ENCODE results near the gene TPST1.

Gene TPST1

DNA sequence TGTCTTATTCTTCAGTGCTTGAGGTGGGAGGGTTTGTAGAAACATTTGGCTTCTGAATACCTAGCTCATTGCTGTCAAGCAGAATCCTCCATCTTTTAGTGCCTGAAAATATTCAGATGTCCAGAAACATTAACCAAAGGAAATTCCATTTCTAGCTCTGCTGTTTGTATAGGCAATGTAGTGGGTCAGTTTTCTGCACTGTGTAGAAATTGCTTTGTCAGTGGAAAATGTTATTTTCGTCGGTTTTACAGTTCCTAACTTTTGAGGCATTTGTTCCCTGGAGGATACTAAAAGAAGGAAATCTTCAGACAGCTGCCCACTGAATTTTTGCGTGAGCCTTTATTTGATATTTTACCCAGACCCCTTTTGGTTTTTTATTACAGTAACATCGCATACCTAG is 143.4 kb downstream of the TPST1 start:
- Histone ChIP-seq H3K9ac (ENCODE audit: low read length) (no peak overlapping the region), H3K4me3 (ENCODE audit: low read length) (no peak overlapping the region), H3K27ac (ENCODE audit: low read length) (no peak overlapping the region), H3K79me2 (ENCODE audit: low read length) (no peaks in the 10 kb centered on the region), H3K9me3 (ENCODE audit: insufficient read depth, low read length) (no peaks in the 10 kb centered on the region), H3K4me1 (ENCODE audit: low read length) (no peaks in the 10 kb centered on the region), H3K27me3 (ENCODE audit: low read depth, low read length) (no peaks in the 10 kb centered on the region), H2AFZ (ENCODE audit: low read depth, low read length) (no peak overlapping the region), H3K36me3 (replicated peaks; ENCODE audit: low read depth, low read length) (no peaks in the 10 kb centered on the region), H4K20me1 (ENCODE audit: insufficient read depth, low read length) (no peaks in the 10 kb centered on the region), H3K4me2 (ENCODE audit: low read length) (no peak overlapping the region)
- TF ChIP-seq CTCF (IDR thresholded peaks at IDR 0.05; ENCODE audit: low read depth, low read length) (no peak), EZH2phosphoT487 (IDR thresholded peaks at IDR 0.05; ENCODE audit: low read depth) (no peak)

GRCh38 chr7:66348959-66349358 is 143.8 kb downstream of the TPST1 start:
- no peak overlapping the region for H3K27ac ChIP-seq (ENCODE audit: low read length)
- no peaks in the 10 kb centered on the region for H4K20me1 ChIP-seq (ENCODE audit: insufficient read depth, low read length)
- H3K9me3 ChIP-seq (ENCODE audit: insufficient read depth, low read length) = no peaks in the 10 kb centered on the region
- no peak for TF ChIP-seq CTCF (IDR thresholded peaks at IDR 0.05; ENCODE audit: low read depth, low read length)
- TF ChIP-seq EZH2phosphoT487 (IDR thresholded peaks at IDR 0.05; ENCODE audit: low read depth) = no peak
- no peak overlapping the region for H2AFZ ChIP-seq (ENCODE audit: low read depth, low read length)
- no peaks in the 10 kb centered on the region for H3K36me3 ChIP-seq (replicated peaks; ENCODE audit: low read depth, low read length)
- H3K4me3 ChIP-seq (ENCODE audit: low read length) = no peak overlapping the region
- H3K9ac ChIP-seq (ENCODE audit: low read length) = no peak overlapping the region
- H3K4me1 ChIP-seq (ENCODE audit: low read length) = no peaks in the 10 kb centered on the region
- H3K79me2 ChIP-seq (ENCODE audit: low read length) = no peaks in the 10 kb centered on the region
- H3K4me2 ChIP-seq (ENCODE audit: low read length) = no peak overlapping the region
- H3K27me3 ChIP-seq (ENCODE audit: low read depth, low read length) = no peaks in the 10 kb centered on the region

DNA sequence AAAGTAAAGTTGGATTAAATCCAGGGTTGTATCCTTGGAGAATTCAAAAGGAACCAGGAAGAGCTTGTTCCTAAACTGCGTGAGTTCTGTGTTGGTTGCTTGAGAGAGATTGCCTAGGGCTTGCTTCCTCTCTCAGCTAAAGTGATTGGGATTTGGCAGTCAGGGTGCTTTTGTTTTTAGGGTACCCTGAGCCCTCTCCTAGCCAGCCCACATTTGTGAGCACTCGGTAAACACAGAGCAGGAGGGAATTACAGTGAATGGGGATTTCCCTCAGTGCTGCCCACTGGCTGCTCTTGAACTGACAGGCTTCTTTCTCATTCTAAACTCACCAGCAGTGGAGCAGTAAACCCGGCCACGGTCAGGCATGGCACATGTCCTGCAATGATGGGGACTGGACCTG is 146.9 kb downstream of the TPST1 start:
- no peak overlapping the region for H2AFZ ChIP-seq (ENCODE audit: low read depth, low read length)
- no peak overlapping the region for H3K27ac ChIP-seq (ENCODE audit: low read length)
- no peaks in the 10 kb centered on the region for H3K79me2 ChIP-seq (ENCODE audit: low read length)
- H3K36me3 ChIP-seq (replicated peaks; ENCODE audit: low read depth, low read length) = no peaks in the 10 kb centered on the region
- TF ChIP-seq CTCF (IDR thresholded peaks at IDR 0.05; ENCODE audit: low read depth, low read length) (no peak), EZH2phosphoT487 (IDR thresholded peaks at IDR 0.05; ENCODE audit: low read depth) (no peak)
- peak overlapping the region; percentile 29; the same call in 1 of the 2 replicates for H3K4me2 ChIP-seq (ENCODE audit: low read length)
- H3K9me3 ChIP-seq (ENCODE audit: insufficient read depth, low read length) = no peaks in the 10 kb centered on the region
- no peak overlapping the region for H3K4me3 ChIP-seq (ENCODE audit: low read length)
- H4K20me1 ChIP-seq (ENCODE audit: insufficient read depth, low read length) = no peaks in the 10 kb centered on the region
- no peak overlapping the region for H3K9ac ChIP-seq (ENCODE audit: low read length)
- no peaks in the 10 kb centered on the region for H3K4me1 ChIP-seq (ENCODE audit: low read length)
- no peaks in the 10 kb centered on the region for H3K27me3 ChIP-seq (ENCODE audit: low read depth, low read length)

DNA sequence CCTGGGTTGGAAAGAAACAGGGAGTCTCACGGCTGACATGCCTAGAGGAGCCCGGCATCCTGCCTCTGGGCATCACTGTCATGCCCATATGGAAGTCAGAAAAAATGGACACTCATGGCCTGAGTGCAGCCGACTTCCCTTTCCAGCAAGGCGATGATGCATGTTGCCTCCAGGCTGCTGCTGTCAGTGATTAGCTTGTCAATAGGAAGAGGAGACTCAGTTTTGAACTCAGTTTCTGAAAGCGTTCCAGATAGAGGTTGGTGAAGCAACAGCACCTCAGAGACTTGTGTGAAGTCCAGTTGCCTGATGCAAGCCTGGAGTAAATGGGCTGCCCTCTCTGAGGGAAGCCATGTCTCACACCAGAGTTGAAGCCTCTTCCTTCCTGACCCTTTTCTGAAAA is 148.4 kb downstream of the TPST1 start:
- H3K4me2 ChIP-seq (ENCODE audit: low read length) = no peak overlapping the region
- no peaks in the 10 kb centered on the region for H3K9me3 ChIP-seq (ENCODE audit: insufficient read depth, low read length)
- no peaks in the 10 kb centered on the region for H3K79me2 ChIP-seq (ENCODE audit: low read length)
- no peak overlapping the region for H2AFZ ChIP-seq (ENCODE audit: low read depth, low read length)
- H3K9ac ChIP-seq (ENCODE audit: low read length) = no peak overlapping the region
- H3K4me1 ChIP-seq (ENCODE audit: low read length) = no peaks in the 10 kb centered on the region
- H4K20me1 ChIP-seq (ENCODE audit: insufficient read depth, low read length) = no peaks in the 10 kb centered on the region
- no peaks in the 10 kb centered on the region for H3K27me3 ChIP-seq (ENCODE audit: low read depth, low read length)
- H3K27ac ChIP-seq (ENCODE audit: low read length) = no peak overlapping the region
- TF ChIP-seq CTCF (IDR thresholded peaks at IDR 0.05; ENCODE audit: low read depth, low read length) = no peak
- TF ChIP-seq EZH2phosphoT487 (IDR thresholded peaks at IDR 0.05; ENCODE audit: low read depth) = no peak
- H3K36me3 ChIP-seq (replicated peaks; ENCODE audit: low read depth, low read length) = no peaks in the 10 kb centered on the region
- no peak overlapping the region for H3K4me3 ChIP-seq (ENCODE audit: low read length)
